HepG2 (cell line): ENCODE results near the gene IPO5. TPM values are rescaled to one million over a fixed set of nuclear protein-coding genes. Genes with fewer than 3 reads are reported as not detected.

Source experiments
- ARNTL ChIP-seq: sonication (generic); formaldehyde crosslinking; IDR thresholded peaks from 2 replicates; pipeline ENCODE4 v1.4.0; 2020; ENCODE audit warnings: mild to moderate bottlenecking, missing genetic modification reagents
- ATF6 ChIP-seq: sonication (generic); formaldehyde crosslinking; conservative IDR thresholded peaks from 2 replicates; pipeline ENCODE4 v1.4.0; 2020; ENCODE audit warnings: missing genetic modification reagents
- ETV5 ChIP-seq: IDR thresholded peaks from 2 replicates; pipeline ENCODE4 v1.6.1; 2018; ENCODE audit warnings: missing biosample characterization, missing genetic modification reagents, inconsistent platforms, borderline replicate concordance
- HMG20B ChIP-seq: conservative IDR thresholded peaks from 2 replicates; pipeline ENCODE4 v1.6.1; 2016; ENCODE audit warnings: missing genetic modification reagents, missing compliant biosample characterization
- HOMEZ ChIP-seq: IDR thresholded peaks from 2 replicates; pipeline ENCODE4 v1.6.1; 2016; ENCODE audit warnings: low read depth
- KDM5A ChIP-seq: fragments of 200-600 bp; sonication (generic); IDR thresholded peaks from 2 replicates; pipeline ENCODE4 v1.7.0; 2018; ENCODE audit warnings: antibody characterized with exemption, mild to moderate bottlenecking, low read length, borderline replicate concordance
- PBX2 ChIP-seq: IDR thresholded peaks from 2 replicates; pipeline ENCODE4 v1.6.1; 2016; ENCODE audit warnings: control low read depth
- RFXAP ChIP-seq: sonication (generic); formaldehyde crosslinking; IDR thresholded peaks from 2 replicates; pipeline ENCODE4 v1.4.0; 2020; ENCODE audit warnings: missing genetic modification reagents, borderline replicate concordance
- RXRB ChIP-seq: IDR thresholded peaks from 2 replicates; pipeline ENCODE4 v1.6.1; 2016; ENCODE audit warnings: borderline replicate concordance, missing genetic modification reagents, missing compliant biosample characterization
- SMAD9 ChIP-seq: sonication (generic); formaldehyde crosslinking; IDR thresholded peaks from 2 replicates; pipeline ENCODE4 v1.5.1; 2020; ENCODE audit warnings: mild to moderate bottlenecking, missing genetic modification reagents
- SNAPC5 ChIP-seq: sonication (generic); formaldehyde crosslinking; IDR thresholded peaks from 2 replicates; pipeline ENCODE4 v1.8.1; 2023; ENCODE audit warnings: mild to moderate bottlenecking, missing genetic modification reagents, borderline replicate concordance
- STAG1 ChIP-seq: sonication (generic); formaldehyde crosslinking; IDR thresholded peaks from 2 replicates; pipeline ENCODE4 v1.4.0; 2020; ENCODE audit warnings: missing genetic modification reagents
- TGIF2 ChIP-seq: IDR thresholded peaks from 2 replicates; pipeline ENCODE4 v1.6.1; 2016; ENCODE audit warnings: control low read depth, missing compliant biosample characterization
- WIZ ChIP-seq: sonication (generic); formaldehyde crosslinking; IDR thresholded peaks from 2 replicates; pipeline ENCODE4 v1.5.1; 2020; ENCODE audit warnings: mild to moderate bottlenecking, missing genetic modification reagents
- YEATS4 ChIP-seq: sonication (generic); formaldehyde crosslinking; IDR thresholded peaks from 2 replicates; pipeline ENCODE4 v1.4.0; 2020; ENCODE audit warnings: missing genetic modification reagents, borderline replicate concordance
- ZMYM4 ChIP-seq: sonication (generic); formaldehyde crosslinking; IDR thresholded peaks from 2 replicates; pipeline ENCODE4 v1.8.1; 2023; ENCODE audit warnings: mild to moderate bottlenecking, missing genetic modification reagents
- ZNF281 ChIP-seq: sonication (generic); formaldehyde crosslinking; IDR thresholded peaks from 2 replicates; pipeline ENCODE4 v1.4.0; 2020; ENCODE audit warnings: missing genetic modification reagents, borderline replicate concordance
- ZNF331 ChIP-seq: sonication (generic); formaldehyde crosslinking; IDR thresholded peaks from 2 replicates; pipeline ENCODE4 v1.4.0; 2020; ENCODE audit warnings: missing genetic modification reagents
- ZNF430 ChIP-seq: sonication (generic); formaldehyde crosslinking; IDR thresholded peaks from 2 replicates; pipeline ENCODE4 v1.9.0; 2021; ENCODE audit warnings: mild to moderate bottlenecking, missing genetic modification reagents
- ZNF503 ChIP-seq: sonication (generic); formaldehyde crosslinking; IDR thresholded peaks from 2 replicates; pipeline ENCODE4 v1.4.0; 2020; ENCODE audit warnings: missing genetic modification reagents
- ZNF792 ChIP-seq: IDR thresholded peaks from 2 replicates; pipeline ENCODE4 v1.6.1; 2016
- polyA plus RNA-seq, 8 experiments: library from polyadenylated mRNA; depleted of rRNA in 3 of 8; stranded (reverse) in 7 of 8; unstranded in 1 of 8; fragments of >200 nt; fragmentation: Illumina TruSeq in 4 of 8; extraction: Trizol in 4 of 8; gene quantifications; 2 replicates each; pipeline versions ENCODE4 v1.2.1 to v1.2.3, GENCODE V29; 2011 to 2016; ENCODE audit warnings: low read depth in 4 of 8, missing spikeins in 1 of 8, mixed read lengths in 1 of 8; ENCODE audit not compliant: insufficient read depth in 1 of 8
- total RNA-seq, 5 experiments: library from RNA; depleted of rRNA; stranded (reverse); fragments of >200 nt; fragmentation: Illumina TruSeq; extraction: Trizol; gene quantifications; 2 replicates each; pipeline ENCODE4 v1.2.3, GENCODE V29; 2016; ENCODE audit warnings: low read depth in 1 of 5

IPO5 gene
- total and polyA plus RNA-seq, 2 of the 13 experiments (the other 11 are each of a cell fraction or from before 2014, with no cell fraction given): 155 to 242 TPM

GRCh38 chr13:98026457-98026857, 73.0 kb downstream of the IPO5 start (continued):
- TF ChIP-seq ETV5 (CRISPR knock-in tag) (peak; percentile 97), ZNF430 (CRISPR knock-in tag) (peak; percentile 54; the same call in 1 of the 2 replicates), ZNF503 (CRISPR knock-in tag) (peak; percentile 60; the same call in 1 of the 2 replicates), ZNF281 (peak; percentile 18; the same call in 1 of the 2 replicates), PBX2 (no peak), TGIF2 (peak; percentile 56), STAG1 (CRISPR knock-in tag) (peak; percentile 41), RFXAP (CRISPR knock-in tag) (0 out of 2 replicates have a peak, but pooled peaks have one; percentile 61), HOMEZ (CRISPR knock-in tag) (peak; percentile 90), WIZ (no peak), ZNF331 (peak; percentile 55; the same call in 1 of the 2 replicates), ZMYM4 (CRISPR knock-in tag) (peak; percentile 80), ZNF792 (CRISPR knock-in tag) (peak; percentile 81; the same call in 1 of the 2 replicates), KDM5A (no peak), SNAPC5 (CRISPR knock-in tag) (0 out of 2 replicates have a peak, but pooled peaks have one; percentile 42), SMAD9 (no peak), ATF6 (CRISPR knock-in tag) (no peak), HMG20B (CRISPR knock-in tag) (peak; percentile 90), YEATS4 (CRISPR knock-in tag) (peak; percentile 26; the same call in 1 of the 2 replicates), ARNTL (CRISPR knock-in tag) (peak; percentile 68; the same call in 1 of the 2 replicates), RXRB (peak; percentile 98)
